Measurements from ENCODE around the gene SLC2A6. TPM values are rescaled to one million over a fixed set of nuclear protein-coding genes. Genes with fewer than 3 reads are reported as not detected.

The SLC2A6 gene
- total RNA-seq, 1 experiment from 2014 or later: 10.7 TPM

DNA sequence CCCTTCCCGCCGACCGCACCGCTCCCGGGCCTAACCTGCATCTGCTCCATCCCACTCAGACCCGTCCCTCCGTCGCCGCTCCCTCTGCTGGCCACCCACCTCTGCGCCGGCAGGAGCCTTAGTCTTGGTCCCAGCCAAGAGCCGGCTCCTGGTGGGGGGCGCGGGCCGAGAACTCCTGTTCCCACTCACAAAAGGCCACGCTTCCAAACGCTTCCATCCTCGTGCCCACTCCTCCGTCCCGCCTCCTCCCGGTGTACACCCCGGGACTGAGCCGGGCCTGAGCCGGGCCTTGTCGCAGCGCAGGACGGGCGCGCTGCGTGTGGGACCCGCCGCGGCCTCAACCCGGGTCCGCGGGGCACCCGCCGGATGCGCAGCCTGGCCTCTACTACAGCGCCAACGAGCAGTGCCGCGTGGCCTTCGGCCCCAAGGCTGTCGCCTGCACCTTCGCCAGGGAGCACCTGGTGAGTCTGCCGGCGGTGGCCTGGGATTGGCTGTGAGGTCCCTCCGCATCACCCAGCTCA, 49.2 kb downstream of the SLC2A6 start:
- peak; percentile 50 for ATAC-seq

More for the DNA sequence above, 49.2 kb downstream of the SLC2A6 start:
- BruUV-seq (replicated peaks): no TSS peak
- Histone ChIP-seq H3K9me3 (ENCODE audit: control insufficient read depth in 1 of 2, insufficient read depth in 1 of 2, low read depth in 1 of 2, low read length in 2 of 2) (no peaks in the 10 kb centered on the region), H2AFZ (ENCODE audit: low read depth, low read length, poor library complexity, severe bottlenecking) (no peak overlapping the region), H3K4me1 (ENCODE audit: control insufficient read depth in 1 of 2, insufficient read depth in 2 of 2, low read length in 2 of 2) (peaks cover 0 to 5% of the 10 kb centered on the region in 2 experiments; a peak in 1 of 4 replicates), H3K4me2 (ENCODE audit: low read length) (no peak overlapping the region), H3K9me2 (ENCODE audit: insufficient read depth) (no peaks in the 10 kb centered on the region), H4K20me1 (ENCODE audit: insufficient read depth) (no peaks in the 10 kb centered on the region), H3K27ac (ENCODE audit: low read depth, low read length) (no peak overlapping the region), H3K36me3 (ENCODE audit: control insufficient read depth in 1 of 2, insufficient read depth in 2 of 2, low read length in 2 of 2) (no peaks in the 10 kb centered on the region), H3K27me3 (ENCODE audit: insufficient read depth, low read length) (no peaks in the 10 kb centered on the region), H3K4me3 (replicated peaks in 1 of 2; ENCODE audit: low read depth in 1 of 2, low read length in 2 of 2) (no peak overlapping the region), H3K9ac (ENCODE audit: low read length) (no peak overlapping the region), H3K79me2 (ENCODE audit: insufficient read depth, low read length) (no peaks in the 10 kb centered on the region)
- intact Hi-C loops (cut with micrococcal nuclease): no loop called here
- CTCF ChIA-PET: no interaction called here
- POLR2A ChIA-PET: no interaction called here
- no peak for DNase-seq (ENCODE audit: low read depth, low spot score)
- TF ChIP-seq CTCF (IDR thresholded peaks at IDR 0.05 in 2 of 3, conservative IDR thresholded peaks at IDR 0.05 in 1 of 3; ENCODE audit: borderline replicate concordance in 1 of 3, insufficient read depth in 1 of 3, low read depth in 2 of 3, low read length in 2 of 3): peak in 2 of 3 experiments; percentile 34 to 35; a peak in 4 of 6 replicates
- TF ChIP-seq, protein P1, sequence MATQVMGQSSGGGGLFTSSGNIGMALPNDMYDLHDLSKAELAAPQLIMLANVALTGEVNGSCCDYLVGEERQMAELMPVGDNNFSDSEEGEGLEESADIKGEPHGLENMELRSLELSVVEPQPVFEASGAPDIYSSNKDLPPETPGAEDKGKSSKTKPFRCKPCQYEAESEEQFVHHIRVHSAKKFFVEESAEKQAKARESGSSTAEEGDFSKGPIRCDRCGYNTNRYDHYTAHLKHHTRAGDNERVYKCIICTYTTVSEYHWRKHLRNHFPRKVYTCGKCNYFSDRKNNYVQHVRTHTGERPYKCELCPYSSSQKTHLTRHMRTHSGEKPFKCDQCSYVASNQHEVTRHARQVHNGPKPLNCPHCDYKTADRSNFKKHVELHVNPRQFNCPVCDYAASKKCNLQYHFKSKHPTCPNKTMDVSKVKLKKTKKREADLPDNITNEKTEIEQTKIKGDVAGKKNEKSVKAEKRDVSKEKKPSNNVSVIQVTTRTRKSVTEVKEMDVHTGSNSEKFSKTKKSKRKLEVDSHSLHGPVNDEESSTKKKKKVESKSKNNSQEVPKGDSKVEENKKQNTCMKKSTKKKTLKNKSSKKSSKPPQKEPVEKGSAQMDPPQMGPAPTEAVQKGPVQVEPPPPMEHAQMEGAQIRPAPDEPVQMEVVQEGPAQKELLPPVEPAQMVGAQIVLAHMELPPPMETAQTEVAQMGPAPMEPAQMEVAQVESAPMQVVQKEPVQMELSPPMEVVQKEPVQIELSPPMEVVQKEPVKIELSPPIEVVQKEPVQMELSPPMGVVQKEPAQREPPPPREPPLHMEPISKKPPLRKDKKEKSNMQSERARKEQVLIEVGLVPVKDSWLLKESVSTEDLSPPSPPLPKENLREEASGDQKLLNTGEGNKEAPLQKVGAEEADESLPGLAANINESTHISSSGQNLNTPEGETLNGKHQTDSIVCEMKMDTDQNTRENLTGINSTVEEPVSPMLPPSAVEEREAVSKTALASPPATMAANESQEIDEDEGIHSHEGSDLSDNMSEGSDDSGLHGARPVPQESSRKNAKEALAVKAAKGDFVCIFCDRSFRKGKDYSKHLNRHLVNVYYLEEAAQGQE (IDR thresholded peaks at IDR 0.05; ENCODE audit: low read depth): no peak
- RAD21 ChIA-PET (ENCODE audit: low non-redundant PET in 1 of 2, low total read pairs in 2 of 2, uncharacterized antibody in 2 of 2, unreplicated experiment in 2 of 2): no interaction called here

All from HCT116 (cell line).